Gastrocnemius medialis (tissue), 4 donors: Measurements from ENCODE around the gene ARHGAP42. TPM values are rescaled to one million over a fixed set of nuclear protein-coding genes. Genes with fewer than 3 reads are reported as not detected.

ENCODE experiments used
- ATAC-seq, 2 donors: fragments of 150-250 bp; one replicate each; pipeline ENCODE4 v1.9.1; 2016
- DNase-seq, 2 donors: peaks; one replicate each; pipeline ENCODE4 v3.0.0-alpha.2; 2019
- H3K27ac ChIP-seq, 4 donors: fragments of 200-600 bp; sonication (generic); 1 replicate in 1 of 4; 2 replicates in 3 of 4; pipeline ENCODE4 v1.5.1; 2016 to 2018; ENCODE audit warnings: mild to moderate bottlenecking in 2 of 4, moderate library complexity in 1 of 4
- H3K27me3 ChIP-seq, 3 donors: fragments of 200-600 bp; sonication (generic) in 2 of 3; 1 replicate in 1 of 3; 2 replicates in 2 of 3; pipeline versions ENCODE4 v1.5.1 to v1.6.0; 2016 to 2019; ENCODE audit warnings: mild to moderate bottlenecking in 1 of 3, moderate library complexity in 1 of 3
- H3K36me3 ChIP-seq, 2 donors: fragments of 200-600 bp; sonication (generic) in 1 of 2; one replicate each; pipeline ENCODE4 v1.5.1; 2017 to 2018
- H3K4me1 ChIP-seq, 2 donors: fragments of 200-600 bp; sonication (generic) in 1 of 2; one replicate each; pipeline ENCODE4 v1.5.1; 2016 to 2017; ENCODE audit warnings: mild to moderate bottlenecking in 2 of 2
- H3K4me3 ChIP-seq, 4 donors: fragments of 200-600 bp; sonication (generic) in 3 of 4; 1 replicate in 1 of 4; 2 replicates in 3 of 4; pipeline ENCODE4 v1.5.1; 2016 to 2019; ENCODE audit warnings: mild to moderate bottlenecking in 2 of 4
- H3K9me3 ChIP-seq, 3 donors: fragments of 200-600 bp; sonication (generic) in 2 of 3; 1 replicate in 1 of 3; 2 replicates in 2 of 3; pipeline ENCODE4 v1.5.1; 2016 to 2019
- CTCF ChIP-seq, 5 experiments: fragments of 450-650 bp in 3 of 5; fragments of 200-600 bp in 2 of 5; sonication (generic) in 2 of 5; IDR thresholded peaks in 4 of 5; conservative IDR thresholded peaks in 1 of 5; 1 replicate in 4 of 5; 2 replicates in 1 of 5; pipeline ENCODE4 v1.5.1; 2016 to 2019; ENCODE audit warnings: antibody characterized with exemption in 5 of 5, mild to moderate bottlenecking in 3 of 5, moderate library complexity in 3 of 5
- POLR2A ChIP-seq, 2 donors: fragments of 450-650 bp; IDR thresholded peaks; one replicate each; pipeline ENCODE4 v1.6.1; 2017; ENCODE audit warnings: antibody characterized with exemption in 2 of 2, mild to moderate bottlenecking in 2 of 2, moderate library complexity in 2 of 2
- in situ Hi-C, 4 donors: fragments of 200-750 bp; cut with MboI; loops; one replicate each; pipeline versions ENCODE4 v1.15.0 to v1.8.0; 2017; ENCODE audit warnings: low sequenced_read_pairs in 4 of 4
- intact Hi-C: fragments of 100-400 bp; cut with DNase I; formaldehyde crosslinking; loops from one replicate; pipeline ENCODE4 v1.15.1; 2023; ENCODE audit warnings: low total_unique reads
- total RNA-seq, 4 donors: library from RNA; depleted of rRNA; stranded (reverse); fragments of >200 nt; gene quantifications; one replicate each; pipeline versions ENCODE4 v1.1.0 to v1.2.3, GENCODE V29; 2016

Gene ARHGAP42
- total RNA-seq, 4 donors from 2014 or later: 6.0 to 13.9 (median 10.2) TPM

- no peak for ATAC-seq
- Histone ChIP-seq H3K27me3 (no peaks in the 10 kb centered on the region), H3K9me3 (no peaks in the 10 kb centered on the region), H3K4me3 (no peak overlapping the region), H3K36me3 (no peaks in the 10 kb centered on the region), H3K4me1 (peaks cover 24 to 27% of the 10 kb centered on the region in 2 donors), H3K27ac (no peak overlapping the region)
- intact Hi-C loops: loop anchor here (1.0 kb wide), 1 partner anchor 17 kb away; no protein-coding TSS in a partner anchor
- no peak for TF ChIP-seq POLR2A (IDR thresholded peaks at IDR 0.05)
- no peak for TF ChIP-seq CTCF (IDR thresholded peaks at IDR 0.05 in 4 of 5, conservative IDR thresholded peaks at IDR 0.05 in 1 of 5)
- in situ Hi-C loops: no loop called here
- no peak for DNase-seq
These were observed 49.0 kb downstream of the ARHGAP42 start for GRCh38 chr11:100735949-100736675.

DNA sequence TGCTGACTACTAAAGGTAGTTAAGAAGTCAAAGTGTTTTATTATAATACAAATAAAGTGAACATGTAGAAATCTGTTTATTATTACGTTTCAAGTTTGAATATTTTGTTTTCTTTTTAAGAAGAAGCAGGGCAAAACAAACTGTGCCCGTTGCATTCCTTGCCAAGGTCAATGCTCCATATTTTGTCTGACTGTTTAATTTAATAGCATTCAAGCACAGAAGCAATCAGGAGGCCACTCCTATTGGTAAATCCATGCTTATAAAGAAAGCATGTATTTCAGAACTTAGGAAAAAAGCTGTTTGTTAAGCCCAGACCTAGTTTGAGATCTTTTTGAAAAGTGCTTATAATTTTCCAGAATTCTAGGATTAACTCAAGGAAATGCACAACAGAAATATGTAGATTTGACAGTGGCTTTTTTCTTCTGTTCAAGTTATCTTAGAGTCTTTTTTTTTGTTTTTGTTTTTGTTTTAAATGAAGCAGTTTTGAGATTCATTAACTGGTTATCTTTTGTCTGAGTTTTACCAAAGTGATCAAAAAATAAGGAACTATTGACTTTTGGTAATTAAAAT, 51.7 kb downstream of the ARHGAP42 start:
- DNase-seq (no peak), ATAC-seq (no peak)
- Histone ChIP-seq H3K27ac (peak overlapping the region in 3 of 4 donors; percentile 21 to 53 (median 39)), H3K4me3 (no peak overlapping the region), H3K9me3 (no peaks in the 10 kb centered on the region), H3K4me1 (peaks cover 24 to 36% of the 10 kb centered on the region in 2 donors), H3K36me3 (no peaks in the 10 kb centered on the region), H3K27me3 (no peaks in the 10 kb centered on the region)
- in situ Hi-C loops (no loop called here), intact Hi-C loops (no loop called here)
- TF ChIP-seq CTCF (IDR thresholded peaks at IDR 0.05 in 4 of 5, conservative IDR thresholded peaks at IDR 0.05 in 1 of 5): no peak
- TF ChIP-seq POLR2A (IDR thresholded peaks at IDR 0.05): no peak

DNA sequence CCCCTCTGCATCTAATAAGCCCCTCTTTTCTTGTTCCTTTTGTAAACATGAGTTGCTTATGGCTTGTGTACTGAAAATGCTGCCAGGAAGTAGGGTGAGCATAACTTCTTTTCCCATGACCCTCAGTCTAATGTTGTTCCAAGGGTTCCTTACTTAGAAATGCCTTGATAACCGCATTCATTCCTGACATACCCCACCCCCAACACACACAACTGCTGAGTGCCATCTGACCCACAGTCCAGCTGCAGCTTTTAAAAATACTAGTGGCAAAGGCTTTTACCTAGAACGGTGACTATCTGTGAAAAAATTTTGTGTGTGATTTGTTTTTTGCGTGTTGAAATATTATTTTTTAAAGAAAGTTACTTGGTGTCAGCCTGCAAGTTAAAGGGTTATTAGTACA, 52.6 kb downstream of the ARHGAP42 start:
- no peaks in the 10 kb centered on the region for H3K36me3 ChIP-seq
- H3K27ac ChIP-seq: peak overlapping the region; percentile 21 to 53 (median 35)
- in situ Hi-C loops: no loop called here
- peaks cover 24 to 36% of the 10 kb centered on the region in 2 donors for H3K4me1 ChIP-seq
- DNase-seq (no peak), ATAC-seq (peak; percentile 26 to 41)
- no peaks in the 10 kb centered on the region for H3K9me3 ChIP-seq
- no peaks in the 10 kb centered on the region for H3K27me3 ChIP-seq
- intact Hi-C loops: no loop called here
- no peak overlapping the region for H3K4me3 ChIP-seq
- no peak for TF ChIP-seq POLR2A (IDR thresholded peaks at IDR 0.05)
- no peak for TF ChIP-seq CTCF (IDR thresholded peaks at IDR 0.05 in 4 of 5, conservative IDR thresholded peaks at IDR 0.05 in 1 of 5)

DNA sequence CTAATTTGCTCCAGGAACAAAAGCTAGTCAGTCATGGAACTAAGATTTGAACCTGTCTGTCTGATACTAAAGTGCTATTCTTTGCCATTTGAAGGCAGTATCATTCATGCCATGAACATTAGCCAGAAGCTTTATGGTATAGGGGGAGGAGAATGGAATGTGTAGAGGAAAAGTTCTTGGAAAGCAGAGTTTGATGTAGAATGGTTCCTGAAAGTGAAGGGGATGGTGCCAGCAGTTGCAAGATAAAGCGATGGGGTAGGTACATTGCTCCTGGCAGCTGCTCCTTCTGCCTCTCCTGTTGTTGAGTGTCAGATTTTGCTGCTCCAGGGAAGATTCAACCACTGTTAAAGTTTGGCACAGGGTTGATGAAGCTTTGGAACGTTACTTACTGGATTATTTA, 53.4 kb downstream of the ARHGAP42 start:
- Histone ChIP-seq H3K27me3 (no peaks in the 10 kb centered on the region), H3K4me3 (no peak overlapping the region), H3K27ac (peak overlapping the region; percentile 13 to 53 (median 30)), H3K36me3 (no peaks in the 10 kb centered on the region), H3K9me3 (no peaks in the 10 kb centered on the region), H3K4me1 (peaks cover 24 to 36% of the 10 kb centered on the region in 2 donors)
- DNase-seq: no peak
- intact Hi-C loops: no loop called here
- ATAC-seq: no peak
- in situ Hi-C loops: no loop called here
- TF ChIP-seq POLR2A (IDR thresholded peaks at IDR 0.05) (no peak), CTCF (IDR thresholded peaks at IDR 0.05 in 4 of 5, conservative IDR thresholded peaks at IDR 0.05 in 1 of 5) (no peak)
